ENCODE data around the gene DHRS2.

DNA sequence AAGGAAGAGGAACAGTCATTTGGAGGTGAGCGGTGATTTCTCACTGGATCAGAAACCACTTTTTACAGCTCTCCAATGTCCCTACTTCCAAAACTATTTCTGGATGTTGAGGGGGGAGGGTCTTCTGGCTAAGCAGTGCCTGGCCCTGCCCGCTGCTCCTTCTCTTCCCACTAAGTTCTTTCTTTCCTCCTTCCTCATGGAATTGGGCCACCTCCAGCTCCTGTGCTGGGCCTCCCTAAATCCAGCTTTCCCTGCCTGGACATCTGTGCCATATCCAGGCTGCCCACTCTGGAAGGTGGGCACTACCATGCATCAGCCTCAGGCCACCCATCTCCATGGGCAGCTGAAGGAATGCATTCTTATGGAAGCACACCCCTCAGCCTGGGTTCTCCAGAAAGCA lies 11.5 kb downstream of the DHRS2 start:
- TF ChIP-seq, protein P1, sequence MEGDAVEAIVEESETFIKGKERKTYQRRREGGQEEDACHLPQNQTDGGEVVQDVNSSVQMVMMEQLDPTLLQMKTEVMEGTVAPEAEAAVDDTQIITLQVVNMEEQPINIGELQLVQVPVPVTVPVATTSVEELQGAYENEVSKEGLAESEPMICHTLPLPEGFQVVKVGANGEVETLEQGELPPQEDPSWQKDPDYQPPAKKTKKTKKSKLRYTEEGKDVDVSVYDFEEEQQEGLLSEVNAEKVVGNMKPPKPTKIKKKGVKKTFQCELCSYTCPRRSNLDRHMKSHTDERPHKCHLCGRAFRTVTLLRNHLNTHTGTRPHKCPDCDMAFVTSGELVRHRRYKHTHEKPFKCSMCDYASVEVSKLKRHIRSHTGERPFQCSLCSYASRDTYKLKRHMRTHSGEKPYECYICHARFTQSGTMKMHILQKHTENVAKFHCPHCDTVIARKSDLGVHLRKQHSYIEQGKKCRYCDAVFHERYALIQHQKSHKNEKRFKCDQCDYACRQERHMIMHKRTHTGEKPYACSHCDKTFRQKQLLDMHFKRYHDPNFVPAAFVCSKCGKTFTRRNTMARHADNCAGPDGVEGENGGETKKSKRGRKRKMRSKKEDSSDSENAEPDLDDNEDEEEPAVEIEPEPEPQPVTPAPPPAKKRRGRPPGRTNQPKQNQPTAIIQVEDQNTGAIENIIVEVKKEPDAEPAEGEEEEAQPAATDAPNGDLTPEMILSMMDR (IDR thresholded peaks at IDR 0.05): no peak
- TF ChIP-seq EZH2phosphoT487 (IDR thresholded peaks at IDR 0.05; ENCODE audit: borderline replicate concordance, low read depth) (no peak), ELF1 (IDR thresholded peaks at IDR 0.05) (no peak), NFIC (IDR thresholded peaks at IDR 0.05; ENCODE audit: borderline replicate concordance) (no peak), YY1 (IDR thresholded peaks at IDR 0.05; ENCODE audit: low read depth) (no peak)

All from SK-N-SH (cell line).